Hepatocyte (in vitro differentiated cells): ENCODE results near the gene CRHR1. TPM values are rescaled to one million over a fixed set of nuclear protein-coding genes. Genes with fewer than 3 reads are reported as not detected.

ENCODE experiments used
- DNase-seq: peaks from one replicate; pipeline ENCODE4 v3.0.0-alpha.2; 2016; ENCODE audit warnings: low spot score
- H2AFZ ChIP-seq: fragments of 200-600 bp; sonication (generic); 2 replicates; pipeline ENCODE4 v1.6.0; 2016; ENCODE audit warnings: antibody characterized with exemption, mild to moderate bottlenecking
- H3K27ac ChIP-seq: fragments of 200-600 bp; sonication (generic); 2 replicates; pipeline ENCODE4 v1.5.1; 2016; ENCODE audit warnings: mild to moderate bottlenecking
- H3K27me3 ChIP-seq: fragments of 200-600 bp; sonication (generic); 2 replicates; pipeline ENCODE4 v1.6.1; 2016
- H3K36me3 ChIP-seq: fragments of 200-600 bp; sonication (generic); replicated peaks from 2 replicates; pipeline ENCODE4 v1.5.1; 2016; ENCODE audit warnings: low read depth; ENCODE audit not compliant: insufficient read depth
- H3K4me1 ChIP-seq: fragments of 200-600 bp; sonication (generic); 2 replicates; pipeline ENCODE4 v1.5.1; 2016; ENCODE audit warnings: mild to moderate bottlenecking, moderate library complexity; ENCODE audit not compliant: insufficient read depth
- H3K4me2 ChIP-seq: fragments of 200-600 bp; sonication (generic); 2 replicates; pipeline ENCODE4 v1.6.0; 2016
- H3K4me3 ChIP-seq: fragments of 200-600 bp; sonication (generic); 2 replicates; pipeline ENCODE4 v1.5.1; 2016; ENCODE audit warnings: mild to moderate bottlenecking
- H3K79me2 ChIP-seq: fragments of 200-600 bp; sonication (generic); 2 replicates; pipeline ENCODE4 v1.6.0; 2017; ENCODE audit warnings: mild to moderate bottlenecking
- H3K9me2 ChIP-seq: fragments of 200-600 bp; sonication (generic); replicated peaks from 2 replicates; pipeline ENCODE4 v1.6.0; 2017; ENCODE audit warnings: mild to moderate bottlenecking; ENCODE audit not compliant: insufficient read depth
- H3K9me3 ChIP-seq: fragments of 200-600 bp; sonication (generic); 2 replicates; pipeline ENCODE4 v1.5.1; 2016; ENCODE audit warnings: low read depth, mild to moderate bottlenecking
- H4K20me1 ChIP-seq: fragments of 200-600 bp; sonication (generic); 2 replicates; pipeline ENCODE4 v1.6.0; 2016; ENCODE audit warnings: mild to moderate bottlenecking; ENCODE audit not compliant: insufficient read depth, poor library complexity, severe bottlenecking
- CTCF ChIP-seq: fragments of 200-600 bp; sonication (generic); IDR thresholded peaks from 2 replicates; pipeline ENCODE4 v1.5.1; 2016; ENCODE audit warnings: antibody characterized with exemption, mild to moderate bottlenecking; ENCODE audit not compliant: poor library complexity
- EZH2 ChIP-seq: fragments of 200-600 bp; sonication (generic); IDR thresholded peaks from 2 replicates; pipeline ENCODE4 v1.6.1; 2016; ENCODE audit warnings: antibody characterized with exemption, mild to moderate bottlenecking, borderline replicate concordance
- EZH2phosphoT487 ChIP-seq: fragments of 200-600 bp; sonication (generic); IDR thresholded peaks from one replicate; pipeline ENCODE4 v1.6.1; 2018; ENCODE audit warnings: antibody characterized with exemption, mild to moderate bottlenecking, low read depth, moderate library complexity; ENCODE audit not compliant: unreplicated experiment, severe bottlenecking
- WGBS: methylation state at CpG from one replicate; pipeline ENCODE4 v1.1.6; 2016; ENCODE audit warnings: low lambda C conversion rate; ENCODE audit errors: missing lambda C conversion rate; 5-methylcytosine and 5-hydroxymethylcytosine counted together
- polyA plus RNA-seq: library from polyadenylated mRNA; unstranded; fragments of >200 nt; fragmentation: Nextera tagmentation; extraction: Ambion mirVana; gene quantifications from 2 replicates; pipeline ENCODE4 v1.2.1, GENCODE V29; 2016
- total RNA-seq: library from RNA; depleted of rRNA; stranded (reverse); fragments of >200 nt; gene quantifications from 2 replicates; pipeline ENCODE4 v1.2.3, GENCODE V29; 2014

The CRHR1 gene
- total and polyA plus RNA-seq, 2 experiments from 2014 or later: not detected

- Histone ChIP-seq H3K27me3 (peaks cover 87% of the 10 kb centered on the region), H3K4me1 (peaks cover 15% of the 10 kb centered on the region), H3K79me2 (no peaks in the 10 kb centered on the region), H2AFZ (no peak overlapping the region), H3K9me3 (no peaks in the 10 kb centered on the region), H3K4me2 (no peak overlapping the region), H3K4me3 (no peak overlapping the region), H3K9me2 (no peaks in the 10 kb centered on the region), H3K36me3 (no peaks in the 10 kb centered on the region), H4K20me1 (no peaks in the 10 kb centered on the region), H3K27ac (no peak overlapping the region)
- WGBS: 41% methylated on average over 3 of the region's 3 CpGs
- TF ChIP-seq EZH2phosphoT487: no peak
- no peak for DNase-seq
These were observed 2.9 kb downstream of the CRHR1 start for GRCh38 chr17:45787044-45787443.

- WGBS: 77% methylated on average over 11 of the region's 11 CpGs
These were observed 3.5 kb downstream of the CRHR1 start for GRCh38 chr17:45787656-45788055.

GRCh38 chr17:45788057-45788456 lies 3.9 kb downstream of the CRHR1 start:
- no peak overlapping the region for H3K4me2 ChIP-seq
- peaks cover 15% of the 10 kb centered on the region for H3K4me1 ChIP-seq
- H3K79me2 ChIP-seq: no peaks in the 10 kb centered on the region
- no peaks in the 10 kb centered on the region for H3K36me3 ChIP-seq
- DNase-seq: no peak
- H3K4me3 ChIP-seq: no peak overlapping the region
- WGBS: 86% methylated on average over 3 of the region's 3 CpGs
- TF ChIP-seq EZH2 (no peak), EZH2phosphoT487 (no peak), CTCF (no peak)
- peaks cover 83% of the 10 kb centered on the region for H3K27me3 ChIP-seq
- H3K9me3 ChIP-seq: no peaks in the 10 kb centered on the region
- no peak overlapping the region for H2AFZ ChIP-seq
- H3K9me2 ChIP-seq: no peaks in the 10 kb centered on the region
- H4K20me1 ChIP-seq: no peaks in the 10 kb centered on the region
- no peak overlapping the region for H3K27ac ChIP-seq

More at GRCh38 chr17:45787656-45788055, 3.5 kb downstream of the CRHR1 start:
- Histone ChIP-seq H4K20me1 (no peaks in the 10 kb centered on the region), H3K4me3 (no peak overlapping the region), H3K36me3 (no peaks in the 10 kb centered on the region), H3K4me2 (no peak overlapping the region), H2AFZ (no peak overlapping the region), H3K9me3 (no peaks in the 10 kb centered on the region), H3K27me3 (peaks cover 84% of the 10 kb centered on the region), H3K9me2 (no peaks in the 10 kb centered on the region), H3K79me2 (no peaks in the 10 kb centered on the region), H3K4me1 (peaks cover 15% of the 10 kb centered on the region), H3K27ac (no peak overlapping the region)
- DNase-seq: no peak
- TF ChIP-seq EZH2phosphoT487: no peak
- no peak for TF ChIP-seq CTCF
- no peak for TF ChIP-seq EZH2

- Histone ChIP-seq H3K9me3 (no peaks in the 10 kb centered on the region), H4K20me1 (no peaks in the 10 kb centered on the region), H3K4me2 (no peak overlapping the region), H3K36me3 (no peaks in the 10 kb centered on the region), H2AFZ (no peak overlapping the region), H3K79me2 (no peaks in the 10 kb centered on the region), H3K9me2 (no peaks in the 10 kb centered on the region), H3K27me3 (peaks cover 68% of the 10 kb centered on the region), H3K4me1 (peaks cover 4% of the 10 kb centered on the region), H3K27ac (no peak overlapping the region), H3K4me3 (no peak overlapping the region)
- TF ChIP-seq EZH2phosphoT487 (no peak), CTCF (no peak), EZH2 (no peak)
- 71% methylated on average over 3 of the region's 3 CpGs for WGBS
- no peak for DNase-seq
These were observed 5.8 kb downstream of the CRHR1 start for GRCh38 chr17:45789874-45790273.
